ENCODE results near the gene OR1K1.
"Not testable (repeated sequence)": the region's sequence is repeated elsewhere in the genome, so short reads cannot be mapped to it uniquely, and the experiment has no call there.

The OR1K1 gene

DNA sequence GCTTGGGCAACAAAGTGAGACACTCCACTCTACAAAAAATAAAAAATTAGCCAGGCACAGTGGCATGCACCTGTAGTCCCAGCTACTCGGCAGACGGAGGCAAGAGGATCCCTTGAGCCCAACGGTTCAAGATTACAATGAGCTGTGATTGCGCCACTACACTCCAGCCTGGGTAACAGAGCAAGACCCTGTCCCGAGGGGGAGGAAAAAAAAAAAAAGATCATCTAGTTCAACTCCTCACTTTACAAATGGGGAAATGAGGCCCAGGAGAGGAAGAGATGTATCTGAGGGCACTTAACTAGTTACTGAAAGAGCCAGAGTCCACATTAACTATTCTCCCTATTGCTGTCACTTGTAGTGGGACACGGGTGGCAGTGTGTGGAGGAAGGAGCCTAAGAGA is 14.6 kb downstream of the OR1K1 start:
- no peak for DNase-seq (ENCODE audit: low spot score)

DNA sequence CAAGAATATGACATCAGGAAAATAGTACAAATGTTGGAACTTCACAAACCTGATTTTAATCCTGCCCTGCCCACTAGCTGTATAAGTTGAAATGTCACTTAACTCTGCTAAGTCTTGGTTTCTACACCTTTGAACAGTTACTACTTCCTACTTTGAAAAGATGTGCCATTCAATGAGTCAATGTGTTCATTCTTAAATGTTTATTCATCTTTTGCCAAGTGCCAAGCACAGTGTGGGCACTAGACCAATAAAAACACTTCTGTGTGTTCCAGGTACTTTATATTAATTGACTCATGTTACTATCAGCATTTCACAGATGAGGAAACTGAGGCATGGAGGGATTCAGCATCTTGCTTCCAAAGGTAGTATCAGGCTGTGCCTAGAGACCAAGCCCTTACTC is 15.6 kb downstream of the OR1K1 start:
- no peak for DNase-seq (ENCODE audit: low spot score)

DNA sequence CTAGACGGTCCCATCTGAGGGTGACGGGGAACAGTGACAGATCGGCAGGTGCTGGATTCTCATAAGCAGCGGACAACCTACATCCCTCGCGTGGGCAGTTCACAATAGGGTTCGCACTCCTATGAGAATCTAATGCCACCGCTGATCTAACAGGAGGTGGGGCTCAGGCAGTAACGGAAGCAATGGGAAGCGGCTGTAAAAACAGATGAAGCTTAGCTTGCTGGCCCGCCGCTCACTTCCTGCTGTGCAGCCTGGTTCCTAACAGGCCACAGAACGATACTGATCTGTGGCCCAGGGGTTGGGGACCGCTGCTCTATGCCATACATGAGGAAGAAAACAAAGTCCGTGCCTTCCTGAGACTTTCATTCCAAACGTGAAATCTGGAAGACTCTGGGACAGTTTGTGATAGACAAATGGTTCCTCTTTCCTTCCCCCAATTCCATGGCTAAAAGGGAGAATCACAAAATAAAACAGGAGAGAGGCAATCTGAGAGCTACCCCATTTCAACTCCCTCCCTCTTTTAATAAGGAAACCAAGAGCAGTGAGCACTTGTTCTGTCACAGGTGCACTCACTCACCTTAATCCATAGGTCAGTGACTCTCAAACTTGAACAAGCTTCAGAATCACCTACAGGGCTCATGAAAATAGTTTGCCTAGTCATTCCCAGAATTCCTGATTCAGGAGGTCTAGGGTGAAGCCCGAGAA is 16.4 kb downstream of the OR1K1 start:
- no peak for DNase-seq (ENCODE audit: low spot score)

DNA sequence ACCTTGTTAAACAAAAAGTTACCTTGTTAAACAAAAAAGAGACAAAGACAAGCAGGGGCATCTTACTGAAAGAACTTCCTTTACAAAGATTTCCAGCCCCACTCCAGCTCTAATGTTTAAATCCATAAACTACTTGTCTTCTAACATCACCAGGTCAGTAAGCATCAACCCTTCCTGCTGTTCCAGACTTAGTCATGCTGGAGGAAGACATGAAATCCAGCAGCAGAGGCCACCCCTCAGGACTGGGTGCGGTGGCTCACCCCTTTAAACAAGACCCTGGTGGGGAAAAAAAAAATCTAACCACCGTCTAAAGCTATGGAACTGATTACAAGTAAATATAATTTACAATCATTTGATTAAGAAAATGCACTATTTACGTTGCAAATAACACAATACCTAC is 19.4 kb downstream of the OR1K1 start:
- DNase-seq (ENCODE audit: low spot score) = no peak

DNA sequence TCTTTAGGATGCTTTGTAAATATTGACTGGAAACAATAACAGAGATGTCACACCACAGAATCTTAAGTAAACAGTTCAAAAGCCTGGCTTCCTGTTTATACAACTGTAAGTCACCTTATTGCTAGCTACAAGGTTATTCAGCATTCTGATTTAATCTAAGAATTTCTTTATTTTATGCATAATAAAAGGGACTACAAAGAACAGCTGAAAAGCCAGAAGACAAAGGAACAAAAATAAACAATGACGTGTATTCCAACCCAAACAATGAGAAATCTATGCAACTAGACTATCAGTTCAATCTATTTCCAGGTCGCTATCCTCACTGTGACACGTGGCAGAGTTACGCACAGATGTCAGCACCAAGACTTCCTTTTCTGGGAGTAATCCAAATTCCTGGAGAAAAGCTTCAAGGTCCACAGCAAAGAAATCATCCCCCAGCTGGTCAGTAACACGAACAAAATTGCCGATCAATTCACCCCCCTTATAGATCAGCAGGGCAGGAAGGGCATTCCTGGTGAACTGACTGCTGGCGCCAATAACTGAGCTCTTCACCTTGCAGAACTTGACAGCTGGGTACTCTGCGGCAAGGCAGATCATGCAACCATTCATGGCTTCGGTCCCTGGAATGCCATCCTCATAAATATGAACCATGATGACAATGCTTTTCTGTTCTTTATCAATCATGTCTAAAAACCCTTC is 20.0 kb downstream of the OR1K1 start:
- DNase-seq (ENCODE audit: low spot score) = no peak

DNA sequence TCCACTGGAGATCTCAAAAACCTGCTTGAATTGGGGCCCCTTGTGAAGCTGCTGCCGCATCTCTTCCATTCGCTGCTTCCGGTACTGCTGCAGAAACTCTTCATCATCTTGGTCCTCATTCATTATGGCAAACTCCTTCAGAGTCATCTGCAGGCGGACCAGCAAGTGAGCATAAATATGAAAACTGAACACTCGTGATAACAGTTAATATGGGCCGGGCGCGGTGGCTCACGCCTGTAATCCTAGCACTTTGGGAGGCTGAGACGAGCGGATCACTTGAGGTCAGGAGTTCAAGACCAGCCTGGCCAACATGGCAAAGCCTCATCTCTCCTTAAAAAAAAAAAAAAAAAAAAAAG is 20.5 kb downstream of the OR1K1 start:
- DNase-seq (ENCODE audit: low spot score) = no peak

DNA sequence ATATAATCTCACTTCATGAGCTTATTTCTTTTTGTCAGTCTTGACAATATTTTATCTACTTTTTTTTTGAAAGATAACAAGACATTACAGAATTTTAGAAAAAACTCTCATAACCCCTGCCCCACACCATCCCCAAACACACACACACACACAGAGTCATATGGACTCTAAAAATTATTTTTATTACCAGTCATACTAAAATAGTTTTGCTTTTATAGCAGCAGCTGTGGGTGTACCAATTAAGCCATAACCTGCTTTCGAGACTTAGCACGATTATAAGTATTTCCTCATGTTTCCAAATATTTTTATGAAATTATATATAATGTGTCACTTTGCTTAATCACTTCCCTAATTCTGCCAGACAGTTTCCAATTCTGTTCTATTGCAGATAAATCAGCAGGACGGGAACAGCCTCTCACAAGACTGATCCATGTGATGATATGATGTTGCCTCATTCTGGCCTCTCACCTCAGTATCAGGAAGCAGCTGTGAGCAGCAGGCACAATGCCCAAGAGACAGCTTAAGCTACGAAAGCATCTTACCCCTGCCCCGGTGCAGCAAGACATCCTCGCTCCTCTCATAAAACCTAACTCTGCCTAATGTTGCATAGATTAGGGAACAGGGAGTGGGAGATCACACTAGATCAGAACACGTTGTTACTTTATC is 21.5 kb downstream of the OR1K1 start:
- DNase-seq (ENCODE audit: low spot score) = no peak

DNA sequence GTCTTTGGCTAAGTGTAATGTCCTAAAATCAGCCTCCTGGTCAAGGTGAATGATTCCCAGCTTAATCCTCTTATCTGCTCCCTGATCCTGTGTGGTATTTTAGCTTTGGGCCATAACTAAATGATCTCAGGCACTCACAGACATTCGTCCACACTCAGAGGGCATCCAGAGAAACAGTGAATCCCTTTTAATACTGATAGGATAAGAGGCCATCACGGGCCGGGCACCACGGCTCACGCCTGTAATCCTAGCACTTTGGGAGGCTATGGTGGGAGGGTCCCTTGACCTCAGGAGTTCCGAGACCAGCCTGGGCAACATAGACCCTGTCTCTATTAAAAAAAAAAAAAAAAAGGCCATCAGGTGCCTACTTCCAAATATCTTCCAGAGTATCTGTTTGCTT is 22.1 kb downstream of the OR1K1 start:
- no peak for DNase-seq (ENCODE audit: low spot score)

DNA sequence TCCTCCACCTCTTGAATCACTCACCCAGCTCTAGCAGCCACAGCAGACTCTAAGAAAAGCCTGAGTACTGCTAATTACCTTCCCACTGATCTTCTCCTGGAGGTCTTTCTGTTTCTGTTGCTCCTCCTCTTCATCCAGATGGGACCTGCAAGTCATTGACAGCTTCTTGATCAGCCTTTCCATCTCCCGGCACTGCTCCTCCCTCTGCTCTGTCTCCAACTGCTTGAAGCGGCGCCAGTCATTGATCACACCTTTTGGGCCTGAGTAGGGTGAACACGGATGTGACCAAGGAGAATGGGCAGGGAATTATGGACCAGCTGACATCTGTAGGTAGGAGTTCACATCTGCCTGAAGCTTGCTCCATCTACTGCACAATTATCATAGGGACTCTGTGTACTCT is 23.0 kb downstream of the OR1K1 start:
- no peak for DNase-seq (ENCODE audit: low spot score)

DNA sequence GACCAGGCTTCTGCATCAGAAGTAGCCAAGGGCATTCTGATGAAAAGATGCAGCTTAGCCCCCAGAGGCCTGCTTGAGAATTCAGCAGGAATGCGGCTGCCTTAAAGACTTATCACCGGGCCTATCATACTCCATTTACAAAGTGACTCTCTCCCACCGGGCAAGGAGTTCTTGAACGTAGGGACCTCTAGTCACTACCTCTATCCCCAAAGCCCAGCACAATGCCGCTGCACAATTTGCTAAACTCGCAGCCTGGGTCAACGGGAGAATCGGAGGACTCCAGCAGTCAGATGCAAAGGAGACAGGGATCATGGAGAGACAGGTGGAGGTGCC is 27.8 kb downstream of the OR1K1 start:
- no peak for DNase-seq (ENCODE audit: low spot score)

DNA sequence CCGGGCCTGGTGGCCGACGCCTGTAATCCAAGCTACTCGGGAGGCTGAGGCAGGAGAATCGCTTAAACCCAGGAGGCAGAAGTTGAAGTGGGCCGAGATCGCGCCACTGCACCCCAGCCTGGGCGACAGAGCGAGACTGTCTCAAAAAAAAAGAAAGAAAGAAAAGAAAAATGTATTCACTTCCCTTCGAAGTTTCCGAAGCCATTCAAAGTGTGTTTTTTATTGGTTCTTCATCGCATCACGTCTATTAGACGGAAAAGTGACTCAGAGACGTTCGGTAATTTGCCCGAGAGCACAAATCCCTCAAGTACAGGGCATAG is 29.0 kb downstream of the OR1K1 start:
- DNase-seq (ENCODE audit: low spot score) = not testable (repeated sequence)

DNA sequence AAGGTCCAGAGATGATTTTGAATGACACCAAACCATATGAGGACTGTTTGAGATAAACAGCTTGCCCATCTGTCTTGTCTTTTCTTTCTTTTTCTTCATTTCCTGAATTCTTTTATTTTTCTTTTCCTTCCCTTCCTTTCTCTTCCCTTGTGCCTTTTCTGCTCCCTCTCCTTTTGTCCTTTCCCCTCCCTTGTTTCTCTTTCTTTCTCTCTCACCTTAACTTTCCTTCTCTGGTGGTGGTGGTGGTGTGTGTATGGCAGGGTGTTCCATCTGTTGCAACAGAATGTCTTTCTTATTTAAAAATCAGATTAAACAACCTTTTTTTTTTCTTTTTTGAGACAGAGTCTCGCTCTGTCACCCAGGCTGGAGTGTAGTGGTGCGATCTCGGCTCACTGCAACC is 32.3 kb downstream of the OR1K1 start:
- no peak for DNase-seq (ENCODE audit: low spot score)

DNA sequence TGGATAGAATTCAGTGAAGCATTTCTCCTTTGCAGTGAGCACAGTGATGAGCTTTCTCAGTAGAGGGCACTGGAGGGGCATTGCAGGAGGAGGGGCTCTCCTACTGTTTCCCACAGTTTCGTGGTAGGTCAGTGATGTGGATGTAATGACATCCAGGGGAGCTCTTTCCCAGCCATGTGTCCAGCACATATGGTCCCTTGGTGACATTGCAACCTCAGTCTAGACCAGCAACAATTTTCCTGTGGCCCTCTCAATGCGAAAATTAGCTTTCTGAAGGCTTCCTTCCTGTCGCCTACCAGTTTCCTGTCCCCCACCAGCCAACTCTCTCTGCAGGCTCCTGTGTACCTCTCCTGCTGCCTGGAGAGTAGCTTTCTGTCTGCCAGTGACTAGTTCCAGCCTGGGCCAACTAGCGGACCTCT is 35.4 kb downstream of the OR1K1 start:
- no peak for DNase-seq (ENCODE audit: low spot score)

DNA sequence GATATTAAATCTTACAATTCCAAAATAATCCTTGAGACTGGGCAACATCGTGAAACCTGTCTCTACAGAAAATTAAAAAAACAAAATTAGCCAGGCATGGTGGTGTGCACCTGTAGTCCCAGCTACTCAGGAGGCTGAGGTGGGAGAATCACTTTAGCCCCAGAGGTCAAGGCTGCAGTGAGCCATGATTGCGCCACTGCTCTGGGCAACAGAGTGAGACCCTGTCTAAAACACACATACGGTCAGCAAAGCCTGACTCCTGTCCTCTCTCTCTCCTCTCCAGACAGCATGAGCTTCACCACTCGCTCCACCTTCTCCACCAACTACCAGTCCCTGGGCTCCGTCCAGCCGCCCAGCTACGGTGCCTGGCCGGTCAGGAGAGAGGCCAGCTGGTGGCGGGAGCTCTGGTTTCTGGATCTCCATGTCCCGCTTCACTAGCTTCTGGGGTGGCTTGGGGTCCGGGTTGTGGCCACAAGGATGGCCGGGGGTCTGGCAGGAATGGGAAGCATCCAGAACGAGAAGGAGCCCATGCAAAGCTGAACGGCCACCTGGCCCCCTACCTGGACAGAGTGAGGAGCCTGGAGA is 37.4 kb downstream of the OR1K1 start:
- DNase-seq (ENCODE audit: low spot score) = no peak

DNA sequence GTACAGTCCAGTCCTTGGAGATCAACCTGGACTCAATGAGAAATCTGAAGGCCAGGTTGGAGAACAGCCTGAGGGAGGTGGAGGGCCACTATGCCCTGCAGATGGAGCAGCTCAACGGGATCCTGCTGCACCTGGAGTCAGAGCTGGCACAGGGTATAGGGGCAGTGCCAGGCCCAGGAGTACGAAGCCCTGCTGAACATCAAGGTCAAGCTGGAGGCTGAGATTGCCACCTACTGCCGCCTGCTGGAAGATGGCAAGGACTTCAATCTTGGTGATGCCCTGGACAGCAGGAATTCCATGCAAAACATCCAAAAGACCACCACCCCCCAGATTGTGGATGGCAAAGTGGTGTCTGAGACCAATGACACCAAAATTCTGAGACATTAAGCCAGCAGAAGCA is 38.5 kb downstream of the OR1K1 start:
- not testable (repeated sequence) for DNase-seq (ENCODE audit: low spot score)

DNA sequence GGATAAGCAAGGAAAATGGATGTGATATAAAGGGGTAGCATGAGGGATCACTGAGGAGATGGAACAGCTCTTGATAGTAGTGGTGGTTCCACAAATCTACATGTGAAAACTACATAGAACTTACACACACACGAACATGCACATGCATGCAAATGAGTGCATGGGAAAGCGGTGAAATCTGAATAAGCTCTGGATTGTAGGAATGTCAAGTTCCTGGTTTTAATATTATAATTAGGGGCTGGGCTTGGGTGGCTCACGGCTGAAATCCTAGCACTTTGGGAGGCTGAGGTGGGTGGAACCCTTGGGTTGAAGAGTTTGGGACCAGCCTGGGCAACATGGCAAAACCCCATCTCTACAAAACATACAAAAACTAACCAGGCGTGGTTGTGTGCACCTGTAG is 41.6 kb downstream of the OR1K1 start:
- DNase-seq (ENCODE audit: low spot score) = no peak

DNA sequence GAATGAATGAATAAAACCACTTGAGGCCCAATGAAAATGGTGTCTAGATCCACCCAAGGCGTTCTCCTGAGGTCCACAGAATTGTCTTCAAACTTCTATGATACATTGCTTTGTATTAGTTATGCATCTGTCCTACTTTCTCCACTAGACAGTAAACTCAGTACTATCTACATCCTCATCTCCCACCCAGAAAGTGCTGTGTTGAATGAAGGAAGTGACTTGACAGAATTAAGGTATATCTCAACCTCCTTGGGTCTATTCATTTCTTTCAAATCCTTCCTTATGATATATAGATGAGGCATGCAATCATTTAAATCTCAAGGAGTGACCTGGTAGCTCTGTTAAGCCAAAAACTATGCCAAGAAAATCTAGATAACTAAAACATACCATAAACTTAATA is 44.2 kb downstream of the OR1K1 start:
- DNase-seq (ENCODE audit: low spot score) = no peak

DNA sequence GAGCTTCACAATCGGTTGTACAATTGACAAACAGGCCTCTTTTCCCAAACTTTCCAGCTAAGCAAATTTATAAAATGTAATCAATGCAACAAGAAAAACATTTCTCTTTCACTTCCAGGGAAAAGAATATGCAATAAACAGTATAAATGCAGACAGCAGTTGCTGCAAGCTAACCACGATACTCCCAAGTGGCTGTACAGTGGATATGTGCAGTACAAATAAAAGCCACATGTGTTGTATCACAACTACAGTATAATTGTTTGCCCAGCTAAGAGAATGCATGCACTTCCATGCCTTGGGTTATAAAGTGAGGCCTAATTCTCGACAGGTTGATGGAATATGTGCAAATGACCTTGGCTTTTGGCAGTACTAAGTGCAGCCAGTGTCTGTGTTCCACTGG is 45.2 kb downstream of the OR1K1 start:
- no peak for DNase-seq (ENCODE audit: low spot score)

DNA sequence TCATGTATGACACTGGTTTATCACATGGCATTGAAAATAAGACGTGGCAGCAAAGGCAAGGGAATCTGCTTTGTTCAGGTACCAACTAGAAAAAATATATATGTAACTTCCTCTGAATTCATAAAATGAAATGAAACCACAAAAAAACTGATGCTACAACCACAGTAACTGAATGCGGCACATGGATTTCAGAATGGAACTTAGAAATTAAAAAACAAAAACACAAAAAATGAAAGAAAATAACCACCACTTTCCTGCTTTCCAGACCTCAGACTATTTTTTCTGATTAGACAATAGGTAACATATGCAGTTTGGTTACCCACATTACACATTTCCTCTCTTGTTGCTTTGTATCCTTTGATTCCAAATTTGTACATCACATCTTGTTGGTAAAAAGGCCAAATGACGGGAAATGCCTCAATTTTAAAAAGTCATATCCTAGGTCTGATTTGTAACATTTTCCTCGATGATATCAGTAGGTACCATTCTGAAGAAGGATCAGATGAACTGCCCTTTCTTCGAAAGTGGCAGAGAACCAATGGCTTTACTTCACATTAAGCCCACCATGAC is 46.5 kb downstream of the OR1K1 start:
- DNase-seq (ENCODE audit: low spot score) = no peak

DNA sequence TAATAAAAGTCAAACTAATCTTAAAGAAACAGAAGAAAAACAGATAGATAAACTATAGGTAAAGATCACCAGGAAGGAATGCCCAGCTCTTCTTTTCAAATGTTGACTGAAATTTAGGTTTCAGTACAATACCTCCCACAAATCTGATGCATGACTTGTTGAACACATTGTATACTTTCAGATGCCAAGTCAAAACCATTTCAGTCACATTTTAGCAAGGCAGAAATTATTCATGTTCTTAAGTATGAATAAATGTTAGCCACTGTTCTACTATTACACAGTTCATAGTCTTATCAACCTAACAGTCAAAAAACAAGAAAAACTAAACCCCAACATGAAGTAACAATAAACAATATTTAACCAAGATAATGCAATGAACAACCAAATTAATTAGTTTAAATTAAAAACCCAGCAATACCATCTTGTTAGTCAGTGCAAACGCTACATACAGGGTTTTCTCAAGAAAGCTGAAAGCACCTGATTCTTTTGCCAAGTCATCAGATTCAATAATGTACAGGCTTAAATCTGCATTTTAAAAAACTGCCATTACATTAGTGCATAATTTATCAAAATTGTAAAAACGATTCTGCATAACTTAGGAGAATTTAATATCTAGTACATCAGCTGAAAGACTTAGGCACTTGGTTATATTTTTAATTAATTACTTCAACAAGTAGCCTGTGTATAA is 48.5 kb downstream of the OR1K1 start:
- no peak for DNase-seq (ENCODE audit: low spot score)

Data from COLO829 (cell line).